ENCODE results near the gene MFSD11.
"Not testable (repeated sequence)": the region's sequence is repeated elsewhere in the genome, so short reads cannot be mapped to it uniquely, and the experiment has no call there.

The MFSD11 gene

DNA sequence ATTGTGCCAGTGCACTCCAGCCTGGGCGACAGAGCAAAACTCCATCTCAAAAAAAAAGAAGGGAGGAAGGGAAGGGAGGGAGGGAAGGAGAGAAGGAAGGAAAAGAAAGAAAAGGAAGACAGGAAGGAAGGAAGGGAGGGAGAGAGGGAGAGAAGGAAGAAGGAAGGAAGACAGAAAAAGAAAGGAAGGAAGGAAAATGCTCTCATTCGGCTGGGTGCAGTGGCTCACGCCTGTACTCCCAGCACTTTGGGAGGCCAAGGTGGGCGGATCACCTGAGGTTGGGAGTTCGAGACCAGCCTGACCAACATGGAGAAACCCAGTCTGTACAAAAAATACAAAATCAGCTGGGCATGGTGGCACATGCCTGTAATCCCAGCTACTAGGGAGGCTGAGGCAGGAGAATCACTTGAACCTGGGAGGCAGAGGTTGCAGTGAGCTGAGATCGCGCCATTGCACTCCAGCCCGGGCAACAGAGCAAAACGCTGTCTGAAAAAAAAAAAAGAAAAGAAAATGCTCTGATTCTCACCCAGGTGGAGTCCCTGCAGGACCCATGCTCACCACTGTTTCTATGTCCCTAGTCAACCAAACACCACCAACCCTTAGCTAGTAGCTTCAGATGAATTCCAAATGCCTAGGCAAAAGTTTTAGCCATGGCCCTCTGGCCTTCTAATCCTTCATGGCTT is 78.1 kb downstream of the MFSD11 start:
- H3K4me1 ChIP-seq (ENCODE audit: insufficient read depth, low read length); H3K9me3 ChIP-seq (ENCODE audit: low read length); H3K4me3 ChIP-seq (ENCODE audit: low read depth in 1 of 2, low read length in 2 of 2); H3K27ac ChIP-seq (ENCODE audit: low read depth, low read length); H3K9ac ChIP-seq (ENCODE audit: low read length); H3K36me3 ChIP-seq (ENCODE audit: insufficient read depth, low read length): not testable (repeated sequence)
- H3K27me3 ChIP-seq (ENCODE audit: control insufficient read depth in 1 of 2, insufficient read depth in 2 of 2, low read length in 2 of 2), result peaks cover 0 to 12% of the 10 kb centered on the region in 2 donors

- H3K4me3 ChIP-seq (ENCODE audit: low read depth in 1 of 2, low read length in 2 of 2), result no peak overlapping the region
- H3K27me3 ChIP-seq (ENCODE audit: control insufficient read depth in 1 of 2, insufficient read depth in 2 of 2, low read length in 2 of 2), result peaks cover 0 to 12% of the 10 kb centered on the region in 2 donors
These were observed 78.7 kb downstream of the MFSD11 start for GRCh38 chr17:76816590-76817135.

DNA sequence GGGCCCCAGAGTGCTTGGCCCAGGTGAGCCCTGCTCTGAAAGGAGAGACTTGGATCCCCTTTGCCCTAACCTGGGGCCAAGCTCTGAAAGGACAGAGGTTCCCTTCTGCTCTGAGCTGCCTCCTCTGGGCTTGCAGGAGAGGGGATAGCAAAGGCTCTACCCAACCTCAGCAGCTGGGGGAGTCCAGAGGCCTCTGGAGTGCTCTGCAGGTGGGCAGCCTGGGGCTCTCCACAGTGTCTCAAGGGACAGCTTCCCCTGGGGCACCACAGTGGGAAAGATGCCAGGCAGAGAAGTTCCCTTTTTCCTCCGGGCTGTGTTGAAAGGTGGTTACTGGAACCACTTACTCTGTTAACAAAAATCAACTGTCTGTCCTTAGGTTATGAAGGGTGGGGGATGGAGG is 82.1 kb downstream of the MFSD11 start:
- Histone ChIP-seq H3K9me3 (ENCODE audit: low read length) (no peaks in the 10 kb centered on the region), H3K4me1 (ENCODE audit: insufficient read depth, low read length) (no peaks in the 10 kb centered on the region), H3K27ac (ENCODE audit: low read depth, low read length) (no peak overlapping the region), H3K9ac (ENCODE audit: low read length) (no peak overlapping the region), H3K4me3 (ENCODE audit: low read depth in 1 of 2, low read length in 2 of 2) (no peak overlapping the region), H3K36me3 (ENCODE audit: insufficient read depth, low read length) (no peaks in the 10 kb centered on the region), H3K27me3 (ENCODE audit: control insufficient read depth in 1 of 2, insufficient read depth in 2 of 2, low read length in 2 of 2) (peaks cover 0 to 12% of the 10 kb centered on the region in 2 donors)

More at GRCh38 chr17:76816590-76817135, 78.7 kb downstream of the MFSD11 start:
- Histone ChIP-seq H3K4me1 (ENCODE audit: insufficient read depth, low read length) (no peaks in the 10 kb centered on the region), H3K36me3 (ENCODE audit: insufficient read depth, low read length) (no peaks in the 10 kb centered on the region), H3K27ac (ENCODE audit: low read depth, low read length) (no peak overlapping the region), H3K9me3 (ENCODE audit: low read length) (no peaks in the 10 kb centered on the region), H3K9ac (ENCODE audit: low read length) (no peak overlapping the region)

DNA sequence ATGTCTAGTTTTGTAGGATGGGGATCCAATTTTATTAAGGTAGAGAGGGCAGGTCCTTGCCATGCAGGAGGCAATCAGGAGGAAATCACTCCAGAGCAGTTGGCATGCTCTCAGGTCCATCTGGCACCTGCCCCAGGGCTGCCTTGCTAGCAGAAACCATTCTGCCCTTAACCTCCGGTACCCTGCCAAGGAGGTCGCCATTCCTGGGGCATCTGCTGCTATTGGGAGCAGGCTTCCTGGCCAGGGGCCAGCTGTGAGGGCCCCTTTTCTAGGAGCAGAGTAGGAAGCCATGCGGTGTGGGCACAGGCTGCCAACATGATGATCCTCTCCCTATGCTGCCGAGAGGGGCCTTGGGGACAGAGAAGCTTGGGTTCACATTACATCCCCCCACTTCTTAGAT is 82.6 kb downstream of the MFSD11 start:
- Histone ChIP-seq H3K9me3 (ENCODE audit: low read length) (no peaks in the 10 kb centered on the region), H3K9ac (ENCODE audit: low read length) (no peak overlapping the region), H3K36me3 (ENCODE audit: insufficient read depth, low read length) (no peaks in the 10 kb centered on the region), H3K27ac (ENCODE audit: low read depth, low read length) (no peak overlapping the region), H3K4me3 (ENCODE audit: low read depth in 1 of 2, low read length in 2 of 2) (no peak overlapping the region), H3K4me1 (ENCODE audit: insufficient read depth, low read length) (no peaks in the 10 kb centered on the region), H3K27me3 (ENCODE audit: control insufficient read depth in 1 of 2, insufficient read depth in 2 of 2, low read length in 2 of 2) (peaks cover 0 to 12% of the 10 kb centered on the region in 2 donors)

DNA sequence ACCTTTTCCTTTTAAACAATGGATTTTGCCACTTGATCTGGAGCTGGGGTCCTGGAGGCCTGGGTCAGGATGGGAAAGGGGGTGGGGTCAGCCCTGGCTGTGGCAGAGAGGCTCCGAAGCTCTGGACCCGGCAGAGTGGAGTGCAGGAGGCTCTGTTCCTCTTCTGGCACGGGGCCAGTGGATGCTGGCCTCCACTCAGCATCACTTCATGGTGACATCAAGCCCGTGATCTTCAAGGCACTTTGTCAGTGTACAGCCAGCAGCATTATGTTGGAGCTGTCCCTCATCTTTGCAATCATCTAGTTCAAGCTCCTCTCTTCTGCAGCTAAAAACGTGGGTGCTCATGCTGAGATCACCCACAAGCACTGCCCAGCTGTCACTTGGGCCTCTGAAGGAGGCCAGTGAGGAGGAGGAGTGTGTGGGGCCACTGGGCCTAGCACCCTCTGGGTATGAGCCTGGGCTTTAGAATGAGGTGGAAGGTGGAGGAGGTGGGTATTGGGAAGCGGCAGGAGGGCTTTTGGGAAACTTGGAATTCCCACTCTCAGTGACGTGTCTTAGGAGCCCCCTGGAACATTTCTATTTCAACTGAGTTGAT is 84.4 kb downstream of the MFSD11 start:
- no peak overlapping the region for H3K27ac ChIP-seq (ENCODE audit: low read depth, low read length)
- H3K4me1 ChIP-seq (ENCODE audit: insufficient read depth, low read length), result no peaks in the 10 kb centered on the region
- H3K27me3 ChIP-seq (ENCODE audit: control insufficient read depth in 1 of 2, insufficient read depth in 2 of 2, low read length in 2 of 2), result peaks cover 0 to 12% of the 10 kb centered on the region in 2 donors
- no peak overlapping the region for H3K4me3 ChIP-seq (ENCODE audit: low read depth in 1 of 2, low read length in 2 of 2)
- no peak overlapping the region for H3K9ac ChIP-seq (ENCODE audit: low read length)
- H3K36me3 ChIP-seq (ENCODE audit: insufficient read depth, low read length), result no peaks in the 10 kb centered on the region
- H3K9me3 ChIP-seq (ENCODE audit: low read length), result no peaks in the 10 kb centered on the region

- no peak overlapping the region for H3K9ac ChIP-seq (ENCODE audit: low read length)
- H3K27ac ChIP-seq (ENCODE audit: low read depth, low read length), result no peak overlapping the region
- peaks cover 0 to 12% of the 10 kb centered on the region in 2 donors for H3K27me3 ChIP-seq (ENCODE audit: control insufficient read depth in 1 of 2, insufficient read depth in 2 of 2, low read length in 2 of 2)
- no peaks in the 10 kb centered on the region for H3K4me1 ChIP-seq (ENCODE audit: insufficient read depth, low read length)
- no peak overlapping the region for H3K4me3 ChIP-seq (ENCODE audit: low read depth in 1 of 2, low read length in 2 of 2)
- no peaks in the 10 kb centered on the region for H3K9me3 ChIP-seq (ENCODE audit: low read length)
- no peaks in the 10 kb centered on the region for H3K36me3 ChIP-seq (ENCODE audit: insufficient read depth, low read length)
These were observed 86.2 kb downstream of the MFSD11 start for GRCh38 chr17:76824093-76824492.

DNA sequence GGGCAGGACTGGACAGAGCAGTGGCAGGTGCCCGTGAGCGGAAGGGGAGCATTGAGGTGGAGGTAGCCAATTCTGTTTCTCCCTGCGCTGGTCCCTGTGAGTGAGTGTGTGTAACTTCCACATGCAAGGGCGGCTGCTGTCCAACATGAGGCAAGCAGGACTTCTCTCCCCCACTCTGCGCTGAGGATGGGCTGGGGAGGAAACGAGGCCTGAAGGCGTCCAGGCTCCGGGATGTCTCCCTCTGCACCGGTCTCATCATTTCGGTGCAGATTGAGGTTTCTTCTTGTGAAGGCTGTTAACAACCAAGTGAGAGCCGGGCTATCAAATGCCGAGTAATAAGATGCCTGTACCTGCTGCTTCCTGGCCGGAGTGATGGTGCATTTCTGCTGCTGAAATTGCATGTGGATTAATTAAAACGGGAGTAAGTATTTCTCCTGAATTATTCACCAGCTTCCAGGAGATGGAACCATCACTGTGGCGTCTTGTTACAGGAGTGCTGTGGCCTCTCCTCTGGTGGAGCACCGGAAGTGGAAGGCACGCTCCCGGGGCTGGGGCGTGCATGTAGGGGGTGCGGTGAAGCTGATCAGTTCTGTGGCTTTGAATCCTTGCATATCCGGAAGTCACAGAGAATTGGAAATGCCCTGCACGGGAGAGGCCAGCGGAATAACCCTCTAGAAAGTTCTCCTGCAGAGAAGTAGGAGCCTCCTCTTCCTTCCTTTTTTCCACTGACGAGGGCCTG is 88.6 kb downstream of the MFSD11 start:
- no peak overlapping the region for H3K27ac ChIP-seq (ENCODE audit: low read depth, low read length)

DNA sequence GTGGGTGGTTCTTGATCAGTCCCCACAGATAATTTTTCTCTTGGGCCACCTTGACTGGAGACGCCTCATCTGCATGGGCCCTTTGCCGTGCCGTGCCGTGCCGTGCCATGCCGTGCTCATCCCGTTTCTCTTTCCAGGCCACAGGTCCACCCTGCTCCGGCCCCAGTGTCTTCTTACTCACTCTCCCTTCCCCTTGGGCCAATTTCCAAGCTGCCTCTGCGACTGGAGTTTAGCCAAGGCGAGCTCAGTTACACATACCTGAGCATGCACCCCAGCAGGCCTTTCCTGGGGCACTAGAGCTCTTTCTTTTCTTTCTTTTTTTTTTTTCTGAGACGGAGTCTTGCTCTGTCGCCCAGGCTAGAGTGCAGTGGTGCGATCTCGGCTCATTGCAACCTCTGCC is 89.8 kb downstream of the MFSD11 start:
- Histone ChIP-seq H3K9ac (ENCODE audit: low read length) (no peak overlapping the region), H3K9me3 (ENCODE audit: low read length) (no peaks in the 10 kb centered on the region), H3K27me3 (ENCODE audit: control insufficient read depth in 1 of 2, insufficient read depth in 2 of 2, low read length in 2 of 2) (no peaks in the 10 kb centered on the region), H3K4me1 (ENCODE audit: insufficient read depth, low read length) (no peaks in the 10 kb centered on the region), H3K36me3 (ENCODE audit: insufficient read depth, low read length) (no peaks in the 10 kb centered on the region), H3K27ac (ENCODE audit: low read depth, low read length) (no peak overlapping the region), H3K4me3 (ENCODE audit: low read depth in 1 of 2, low read length in 2 of 2) (no peak overlapping the region)

More for the DNA sequence above, 88.6 kb downstream of the MFSD11 start:
- H3K9me3 ChIP-seq (ENCODE audit: low read length), result no peaks in the 10 kb centered on the region
- no peaks in the 10 kb centered on the region for H3K4me1 ChIP-seq (ENCODE audit: insufficient read depth, low read length)
- H3K27me3 ChIP-seq (ENCODE audit: control insufficient read depth in 1 of 2, insufficient read depth in 2 of 2, low read length in 2 of 2), result no peaks in the 10 kb centered on the region
- H3K9ac ChIP-seq (ENCODE audit: low read length), result no peak overlapping the region
- no peaks in the 10 kb centered on the region for H3K36me3 ChIP-seq (ENCODE audit: insufficient read depth, low read length)
- no peak overlapping the region for H3K4me3 ChIP-seq (ENCODE audit: low read depth in 1 of 2, low read length in 2 of 2)

Measured in muscle layer of colon (tissue), 2 donors.